HG03060 (cell line): Measurements from ENCODE around the gene CFAP300.

Source experiments
- ATAC-seq: cut with Tn5 transposase; IDR thresholded peaks from one replicate; pipeline ENCODE4 v1.9.1; 2021; ENCODE audit warnings: low read depth, moderate number of reproducible peaks; ENCODE audit not compliant: unreplicated experiment

The CFAP300 gene

DNA sequence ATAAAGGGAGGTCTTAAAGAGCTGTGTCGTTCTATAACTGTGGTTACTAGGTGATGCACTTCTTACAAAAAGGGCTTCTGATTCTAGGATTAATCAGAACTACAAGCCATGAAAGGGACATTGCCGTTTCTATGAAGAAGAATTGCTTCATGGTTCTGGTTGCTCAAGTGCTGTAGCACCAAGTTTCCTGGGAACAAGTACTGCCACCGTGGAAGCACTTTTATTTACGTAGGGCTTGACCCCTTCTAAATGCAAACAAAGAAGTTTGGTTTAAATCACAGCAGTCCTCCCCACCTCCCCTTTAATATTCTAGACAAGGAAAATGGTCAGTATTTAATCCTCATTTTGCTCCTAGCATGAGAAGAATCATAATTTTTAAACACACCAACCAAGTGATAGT lies 72.8 kb downstream of the CFAP300 start:
- ATAC-seq = no peak

DNA sequence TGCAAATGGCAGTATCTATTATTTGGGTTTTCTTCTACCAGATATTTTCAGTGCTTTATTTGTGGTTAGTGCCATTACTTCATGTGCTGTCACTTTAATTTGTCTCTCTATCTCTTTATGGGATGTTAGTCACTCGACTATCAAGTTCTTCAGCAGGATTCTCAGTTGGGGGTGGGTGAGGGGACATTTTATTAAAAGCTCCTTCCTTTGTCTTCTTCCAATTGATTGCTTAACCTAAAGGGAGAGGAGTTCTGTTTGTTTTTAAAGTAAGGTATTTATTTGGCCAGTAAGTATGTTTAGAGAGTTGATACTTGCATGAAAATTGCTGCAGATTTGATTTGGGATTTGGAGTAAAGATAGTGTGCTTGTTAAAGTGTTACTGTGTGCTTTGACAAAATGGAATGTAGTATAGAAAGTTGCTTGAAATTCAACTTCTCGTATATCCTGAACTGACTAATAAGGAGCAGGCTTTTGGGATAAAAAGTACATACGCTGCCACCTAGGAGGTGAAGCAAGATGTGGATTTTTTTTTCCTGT lies 73.3 kb downstream of the CFAP300 start:
- no peak for ATAC-seq

DNA sequence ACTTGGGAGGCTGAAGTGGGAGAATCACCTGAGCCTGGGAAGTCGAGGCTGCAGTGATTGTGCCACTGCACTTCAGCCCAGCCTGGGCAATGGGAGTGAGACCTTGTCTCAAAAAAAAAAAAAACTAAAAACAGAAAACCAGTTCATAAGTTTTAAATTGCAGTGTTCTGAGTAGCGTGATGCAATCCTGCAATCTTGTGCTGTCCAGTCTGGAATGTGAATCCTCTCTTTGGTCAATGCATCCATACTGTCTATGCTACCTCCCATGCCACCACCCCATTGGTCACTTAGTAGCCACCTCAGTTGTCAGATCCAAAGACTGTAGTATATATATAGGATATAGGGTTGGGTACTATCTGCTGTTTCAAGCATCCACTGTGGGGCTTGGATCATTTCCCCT lies 74.1 kb downstream of the CFAP300 start:
- no peak for ATAC-seq
